ENCODE results near the gene KLHL12.

KLHL12 gene

GRCh38 chr1:202888531-202889360 lies 38.3 kb downstream of the KLHL12 start, which contains the start of gene RABIF:
TSS of gene RABIF (minus strand) at chr1:202889149. CDS start at chr1:202889098, 51 bp downstream.
- TF ChIP-seq CTCF (IDR thresholded peaks at IDR 0.05; ENCODE audit: borderline replicate concordance, insufficient read depth, low read depth, low read length): 0 out of 2 replicates have a peak, but pooled peaks have one; percentile 9
- H3K4me3 ChIP-seq (ENCODE audit: low read depth, low read length): peak within 1 kb of the TSS; percentile 86

GRCh38 chr1:202888221-202888530 lies 38.9 kb downstream of the KLHL12 start:
- no peak for TF ChIP-seq CTCF (IDR thresholded peaks at IDR 0.05; ENCODE audit: borderline replicate concordance, insufficient read depth, low read depth, low read length)
- peak overlapping the region; percentile 86 for H3K4me3 ChIP-seq (ENCODE audit: low read depth, low read length)

- TF ChIP-seq CTCF (IDR thresholded peaks at IDR 0.05; ENCODE audit: borderline replicate concordance, insufficient read depth, low read depth, low read length): no peak
- no peak overlapping the region for H3K4me3 ChIP-seq (ENCODE audit: low read depth, low read length)
Observed at GRCh38 chr1:202880961-202881460, 46.0 kb downstream of the KLHL12 start.

GRCh38 chr1:202880062-202880461 lies 47.0 kb downstream of the KLHL12 start:
- TF ChIP-seq CTCF (IDR thresholded peaks at IDR 0.05; ENCODE audit: borderline replicate concordance, insufficient read depth, low read depth, low read length): no peak
- H3K4me3 ChIP-seq (ENCODE audit: low read depth, low read length): no peak overlapping the region

- no peak overlapping the region for H3K4me3 ChIP-seq (ENCODE audit: low read depth, low read length)
- no peak for TF ChIP-seq CTCF (IDR thresholded peaks at IDR 0.05; ENCODE audit: borderline replicate concordance, insufficient read depth, low read depth, low read length)
Observed at GRCh38 chr1:202879128-202879527, 47.9 kb downstream of the KLHL12 start.

- no peak overlapping the region for H3K4me3 ChIP-seq (ENCODE audit: low read depth, low read length)
- TF ChIP-seq CTCF (IDR thresholded peaks at IDR 0.05; ENCODE audit: borderline replicate concordance, insufficient read depth, low read depth, low read length): no peak
Observed at GRCh38 chr1:202873026-202873425, 54.0 kb downstream of the KLHL12 start.

- no peak overlapping the region for H3K4me3 ChIP-seq (ENCODE audit: low read depth, low read length)
- no peak for TF ChIP-seq CTCF (IDR thresholded peaks at IDR 0.05; ENCODE audit: borderline replicate concordance, insufficient read depth, low read depth, low read length)
Observed at GRCh38 chr1:202871367-202871766, 55.7 kb downstream of the KLHL12 start.
